GM13977 (cell line): ENCODE data around the gene METTL1.

ENCODE experiments used
- DNase-seq: peaks from one replicate; pipeline ENCODE4 v3.0.0; 2012; ENCODE audit warnings: low spot score
- in situ Hi-C: fragments of 300-500 bp; cut with MboI; formaldehyde crosslinking; loops from one replicate; pipeline ENCODE4 v1.12.0; 2022; ENCODE audit warnings: low sequenced_read_pairs, low pct_unique_long_range_greater_than_20kb, mixed read lengths, inconsistent platforms; ENCODE audit not compliant: unreplicated experiment
- TF ChIP-seq, protein P1 (sequence below): IDR thresholded peaks from 2 replicates; pipeline ENCODE4 v1.5.1; 2012; ENCODE audit warnings: mild to moderate bottlenecking, control low read depth; ENCODE audit not compliant: insufficient read depth; ENCODE audit errors: extremely low read depth, missing control alignments

METTL1 gene

DNA sequence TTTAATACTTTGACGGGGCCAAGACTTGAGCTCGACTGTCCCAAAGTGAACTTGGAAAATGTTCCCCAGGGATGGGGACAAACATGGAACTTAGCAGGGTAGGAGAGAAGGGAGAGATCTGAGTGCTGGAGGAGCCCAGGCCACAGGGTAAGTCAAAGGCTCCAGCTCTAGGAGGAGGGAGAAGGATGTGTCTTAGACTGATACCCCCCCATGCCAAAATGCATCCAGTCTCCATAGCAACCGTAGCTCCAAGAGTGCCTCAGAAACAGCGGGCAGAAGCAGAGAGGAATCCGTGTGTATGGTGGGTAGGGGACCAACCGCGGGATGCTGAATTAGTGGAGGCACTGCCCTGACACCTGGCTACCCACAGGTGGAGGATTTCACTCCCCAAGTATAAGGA lies 32.5 kb downstream of the METTL1 start:
- in situ Hi-C loops = no loop called here
- DNase-seq = no peak
- TF ChIP-seq, protein P1, sequence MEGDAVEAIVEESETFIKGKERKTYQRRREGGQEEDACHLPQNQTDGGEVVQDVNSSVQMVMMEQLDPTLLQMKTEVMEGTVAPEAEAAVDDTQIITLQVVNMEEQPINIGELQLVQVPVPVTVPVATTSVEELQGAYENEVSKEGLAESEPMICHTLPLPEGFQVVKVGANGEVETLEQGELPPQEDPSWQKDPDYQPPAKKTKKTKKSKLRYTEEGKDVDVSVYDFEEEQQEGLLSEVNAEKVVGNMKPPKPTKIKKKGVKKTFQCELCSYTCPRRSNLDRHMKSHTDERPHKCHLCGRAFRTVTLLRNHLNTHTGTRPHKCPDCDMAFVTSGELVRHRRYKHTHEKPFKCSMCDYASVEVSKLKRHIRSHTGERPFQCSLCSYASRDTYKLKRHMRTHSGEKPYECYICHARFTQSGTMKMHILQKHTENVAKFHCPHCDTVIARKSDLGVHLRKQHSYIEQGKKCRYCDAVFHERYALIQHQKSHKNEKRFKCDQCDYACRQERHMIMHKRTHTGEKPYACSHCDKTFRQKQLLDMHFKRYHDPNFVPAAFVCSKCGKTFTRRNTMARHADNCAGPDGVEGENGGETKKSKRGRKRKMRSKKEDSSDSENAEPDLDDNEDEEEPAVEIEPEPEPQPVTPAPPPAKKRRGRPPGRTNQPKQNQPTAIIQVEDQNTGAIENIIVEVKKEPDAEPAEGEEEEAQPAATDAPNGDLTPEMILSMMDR = no peak

DNA sequence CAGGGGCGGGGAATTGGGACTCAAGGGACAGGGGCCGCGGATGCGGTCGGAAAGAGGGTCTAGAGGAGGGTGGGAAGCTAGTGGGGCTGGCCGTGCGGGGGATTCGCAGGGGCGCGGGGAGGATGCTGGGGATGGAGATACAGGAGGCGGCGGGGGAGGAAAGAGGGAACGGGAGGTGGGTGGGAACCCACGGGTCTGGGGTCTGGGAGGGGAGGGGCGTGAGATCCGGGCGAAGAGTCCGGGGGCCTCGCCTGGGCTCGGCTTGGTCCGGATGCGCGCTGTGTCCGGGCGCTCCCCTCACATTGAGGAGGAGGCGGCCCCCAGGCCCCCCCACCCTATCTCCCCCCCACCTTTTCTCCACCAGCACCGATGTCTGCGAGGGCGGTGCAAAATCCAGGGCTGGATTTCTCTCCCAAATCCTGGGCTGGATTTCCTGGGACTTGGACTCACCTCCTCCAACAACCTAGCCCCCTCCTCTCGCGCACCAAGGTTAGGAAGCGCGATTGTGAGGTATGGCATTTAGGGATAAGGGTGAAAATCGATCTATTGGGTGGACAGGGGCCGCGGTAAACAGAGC lies 33.2 kb downstream of the METTL1 start, which contains the start of gene AGAP2:
AGAP2 (minus strand) TSS at position 82 of the 577 bp plus-strand sequence. CDS start 496 bp downstream, outside the sequence.
- no peak for DNase-seq
- TF ChIP-seq, protein P1 = no peak
- in situ Hi-C loops = no loop called here

DNA sequence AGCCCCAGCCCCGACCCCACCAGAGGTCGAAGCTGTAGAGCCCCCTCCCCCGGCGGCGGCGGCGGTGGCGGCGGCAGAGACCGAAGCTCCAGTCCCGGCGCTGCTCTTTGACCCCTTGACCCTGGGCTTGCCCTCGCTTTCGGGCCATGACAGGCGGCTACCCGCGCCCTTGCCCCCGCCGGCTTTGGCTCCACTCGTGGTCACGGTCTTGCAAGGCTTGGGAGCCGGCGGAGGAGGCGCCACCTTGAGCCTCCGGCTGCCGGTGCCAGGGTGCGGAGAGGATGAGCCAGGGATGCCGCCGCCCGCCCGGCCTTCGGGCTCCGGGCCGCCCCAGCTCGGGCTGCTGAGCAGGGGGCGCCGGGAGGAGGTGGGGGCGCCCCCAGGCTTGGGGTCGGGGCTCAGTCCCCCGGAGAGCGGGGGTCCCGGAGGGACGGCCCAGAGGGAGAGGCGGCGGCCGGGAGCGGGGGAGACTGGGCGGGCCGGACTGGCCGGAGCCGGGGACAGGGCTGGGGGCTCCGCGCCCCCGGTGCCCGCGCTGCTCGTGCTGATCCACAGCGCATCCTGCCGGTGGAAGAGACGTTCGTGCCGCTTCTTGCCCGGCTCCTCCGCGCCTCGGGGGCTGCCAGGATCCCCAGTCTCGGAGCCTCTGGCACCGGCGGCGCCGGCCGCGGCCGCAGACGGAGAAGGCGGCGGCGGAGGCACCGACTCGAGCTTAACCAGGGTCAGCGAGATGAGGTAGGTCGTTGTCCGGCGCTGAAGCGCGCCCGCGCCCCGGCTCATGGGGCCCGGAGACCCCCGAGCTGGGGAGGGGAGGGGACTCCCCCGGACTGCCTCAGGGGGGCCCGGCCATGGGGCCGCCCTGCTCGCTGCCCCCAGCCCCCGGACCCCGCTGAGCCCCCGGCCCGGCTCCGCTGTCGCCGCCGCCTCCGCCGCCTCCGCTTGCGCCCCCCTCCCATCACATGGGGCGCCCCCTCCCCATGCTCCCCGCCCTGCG lies 34.1 kb downstream of the METTL1 start:
- DNase-seq = no peak
- in situ Hi-C loops = no loop called here
- TF ChIP-seq, protein P1 = no peak

DNA sequence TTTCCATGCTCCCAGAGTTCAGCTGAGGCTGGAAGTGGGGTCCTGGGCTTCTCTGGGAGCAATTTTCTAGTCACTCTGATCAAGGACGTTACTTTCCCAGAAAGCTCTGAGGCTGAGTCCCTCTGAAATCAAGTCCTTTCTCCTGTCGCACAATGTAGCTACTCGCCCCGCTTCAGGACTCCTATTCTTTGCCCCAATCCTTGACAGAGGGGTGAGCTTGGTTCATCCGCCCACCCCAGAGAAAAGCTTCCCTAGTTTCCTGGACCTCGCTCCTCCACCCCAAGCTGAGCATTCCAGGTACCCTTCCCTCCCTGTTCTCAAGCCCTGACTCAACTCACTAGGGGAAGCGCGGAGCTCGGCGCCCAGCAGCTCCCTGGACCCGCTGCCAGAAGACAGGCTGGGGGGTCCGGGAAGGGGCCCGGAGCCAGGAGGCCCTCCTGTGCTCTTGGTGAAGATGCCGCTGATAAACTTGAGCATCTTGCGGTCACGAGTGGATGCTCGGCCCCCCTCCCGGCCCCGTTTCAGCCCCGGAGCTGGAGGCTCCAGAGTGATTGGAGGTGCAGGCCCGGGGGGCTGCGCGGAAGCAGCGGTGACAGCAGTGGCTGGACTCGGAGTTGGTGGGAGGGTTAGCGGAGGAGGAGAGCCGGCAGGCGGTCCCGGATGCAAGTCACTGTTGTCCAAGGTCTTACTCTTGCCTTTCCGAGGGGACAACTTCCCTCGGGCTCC lies 35.0 kb downstream of the METTL1 start:
- in situ Hi-C loops = no loop called here
- no peak for DNase-seq
- TF ChIP-seq, protein P1 = no peak

DNA sequence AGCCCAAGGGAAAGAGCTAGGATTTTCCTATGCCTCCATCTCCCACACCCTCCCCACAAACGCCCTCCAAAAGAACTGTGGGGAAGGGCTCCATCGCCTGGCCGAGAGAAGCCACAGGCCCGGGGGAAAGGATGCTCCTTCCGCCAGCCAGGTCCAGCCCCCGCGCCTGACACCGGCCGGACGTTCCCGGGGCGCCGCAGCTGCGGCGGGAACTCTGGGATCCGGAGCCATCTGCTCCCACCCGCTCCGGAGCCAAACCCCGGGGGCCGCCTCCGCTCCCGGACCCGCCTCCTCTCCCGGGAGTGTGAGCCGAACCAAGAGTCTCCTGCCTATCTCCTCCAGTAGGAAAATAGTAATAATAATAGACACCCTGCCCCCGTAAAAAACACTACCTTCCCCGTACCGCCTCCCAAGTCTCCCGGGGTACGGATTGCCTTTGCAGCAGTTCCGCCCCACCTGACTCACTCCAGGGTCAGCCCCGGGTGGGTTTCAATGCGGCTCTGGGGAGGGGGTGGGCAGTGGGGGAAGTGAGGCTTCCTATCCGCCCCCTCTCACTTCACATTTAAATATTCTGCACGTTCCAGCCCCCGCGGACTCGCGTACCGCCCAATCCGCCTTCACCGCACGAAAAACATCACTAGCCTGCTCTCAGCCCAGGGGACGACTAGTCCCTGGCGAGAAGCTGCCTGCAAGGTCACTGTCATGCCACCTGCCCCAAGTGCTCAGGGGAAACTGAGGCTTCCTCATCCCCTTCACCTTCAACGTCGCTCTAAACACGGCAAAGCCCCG lies 35.8 kb downstream of the METTL1 start:
- no peak for DNase-seq
- TF ChIP-seq, protein P1 = no peak
- in situ Hi-C loops = no loop called here
